Measurements from ENCODE around the gene SBK1.

SBK1 gene

DNA sequence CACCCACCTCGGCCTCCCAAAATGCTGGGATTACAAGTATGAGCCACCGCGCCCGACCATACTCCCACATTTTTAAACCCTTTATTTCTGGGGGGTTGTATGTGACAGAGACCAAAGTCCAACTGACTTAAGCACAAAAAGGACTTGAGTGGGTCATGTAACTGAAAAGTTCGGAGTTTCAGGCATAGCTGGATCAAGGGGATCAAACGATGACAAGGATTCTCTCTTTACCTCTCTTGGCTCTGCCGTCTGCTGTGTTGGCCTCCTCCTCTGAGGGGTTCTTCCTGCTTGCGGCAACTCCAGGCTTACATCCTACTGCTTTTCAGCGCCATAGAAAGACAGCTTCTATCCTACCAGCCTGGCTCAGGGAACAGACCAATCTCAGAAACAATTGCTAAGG lies 9.2 kb upstream of the SBK1 start:
- no peak for DNase-seq

DNA sequence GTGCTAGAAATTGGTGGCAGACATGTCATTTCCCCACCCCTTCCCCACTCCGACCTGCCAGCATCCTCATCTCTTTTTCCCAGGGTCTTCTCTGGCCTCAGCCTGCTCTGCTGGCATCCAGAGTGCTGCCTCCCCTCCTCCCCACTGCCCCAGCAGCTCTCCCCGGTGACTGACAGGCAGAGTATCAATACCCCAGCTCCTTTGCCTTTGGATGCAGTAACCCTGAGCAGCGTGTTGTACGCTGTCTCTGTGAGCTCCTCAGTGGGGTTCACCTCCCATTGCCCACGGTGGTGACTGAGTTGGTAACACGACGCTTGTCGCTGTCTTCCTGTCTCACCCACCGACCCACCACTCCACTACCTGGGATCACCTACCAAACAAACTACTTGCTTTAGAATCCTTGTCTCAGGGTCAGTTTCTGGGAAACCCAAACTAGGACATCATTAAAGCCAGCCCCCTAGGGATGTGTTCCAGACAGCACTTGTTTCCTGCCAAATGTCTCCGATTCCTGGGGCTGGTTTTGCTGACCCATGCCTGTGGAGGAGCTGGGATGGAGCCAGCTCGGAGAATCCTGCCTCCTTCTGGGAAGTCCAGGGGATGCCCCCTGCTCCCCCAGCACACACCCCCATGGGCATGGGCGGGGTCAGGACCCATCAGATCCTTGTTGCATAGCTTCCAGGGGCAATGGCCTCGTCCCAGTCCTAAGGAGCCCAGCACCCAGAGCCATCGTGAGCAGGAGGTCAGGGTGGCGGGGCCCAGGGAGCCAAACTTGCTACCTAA lies 8.3 kb upstream of the SBK1 start:
- DNase-seq: no peak

DNA sequence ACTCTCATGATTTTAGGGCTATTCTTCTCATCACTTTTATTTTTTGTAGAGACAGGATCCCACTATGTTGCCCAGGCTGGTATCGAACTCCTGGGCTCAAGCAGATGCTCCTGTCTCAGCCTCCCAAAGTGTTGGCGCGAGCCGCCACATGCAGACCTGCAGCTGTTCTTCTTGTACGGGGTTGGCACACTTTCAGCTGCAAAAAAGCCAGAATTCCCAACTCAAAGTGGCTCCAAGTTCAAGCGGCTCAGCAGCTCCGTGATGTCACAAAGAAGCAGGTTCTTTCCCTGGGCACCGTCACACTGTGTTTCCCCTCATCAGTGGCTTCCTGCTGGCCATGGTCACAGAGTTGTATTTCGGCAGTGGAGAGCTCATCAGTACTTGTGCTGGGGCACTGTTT lies 6.7 kb upstream of the SBK1 start:
- DNase-seq: no peak

DNA sequence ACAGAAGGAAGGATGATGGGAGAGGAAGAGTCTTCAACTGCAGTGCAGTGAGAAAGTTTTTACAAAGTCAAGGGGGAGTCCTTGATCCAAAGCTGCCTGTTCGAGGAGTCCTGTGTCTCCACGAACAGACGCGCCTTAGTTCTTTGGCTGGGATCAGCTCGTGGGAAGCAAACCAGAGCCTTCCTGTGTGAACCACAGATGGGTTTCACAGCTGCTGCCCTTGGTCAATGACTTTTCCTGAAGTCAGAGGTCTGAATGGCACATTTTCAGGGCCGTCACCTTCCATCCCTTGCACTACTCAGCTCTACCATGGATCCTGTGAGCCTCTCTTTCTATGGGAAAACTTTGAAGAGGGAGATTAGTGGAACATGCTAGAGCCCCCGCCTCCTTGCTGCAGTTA lies 4.2 kb upstream of the SBK1 start:
- no peak for DNase-seq

DNA sequence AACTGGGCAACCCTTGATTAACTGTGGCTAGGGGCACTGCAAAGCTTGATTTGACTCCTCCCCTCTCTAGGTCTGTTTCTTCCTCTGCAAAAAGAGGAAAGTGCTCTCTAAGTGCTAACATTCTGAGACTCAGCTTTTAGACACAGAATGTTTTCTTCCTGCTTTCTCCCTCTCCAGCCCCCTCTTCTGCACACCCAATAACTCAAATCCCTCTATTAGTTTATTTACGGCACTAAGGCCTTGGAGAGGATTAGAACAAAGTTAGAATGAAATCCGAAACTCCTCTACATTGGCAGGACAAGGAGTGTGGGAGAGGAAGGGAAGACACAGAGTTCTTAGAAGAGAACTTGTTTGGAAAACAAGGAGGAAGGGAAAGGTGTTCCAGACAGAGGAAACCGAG lies 3.3 kb upstream of the SBK1 start:
- no peak for DNase-seq

DNA sequence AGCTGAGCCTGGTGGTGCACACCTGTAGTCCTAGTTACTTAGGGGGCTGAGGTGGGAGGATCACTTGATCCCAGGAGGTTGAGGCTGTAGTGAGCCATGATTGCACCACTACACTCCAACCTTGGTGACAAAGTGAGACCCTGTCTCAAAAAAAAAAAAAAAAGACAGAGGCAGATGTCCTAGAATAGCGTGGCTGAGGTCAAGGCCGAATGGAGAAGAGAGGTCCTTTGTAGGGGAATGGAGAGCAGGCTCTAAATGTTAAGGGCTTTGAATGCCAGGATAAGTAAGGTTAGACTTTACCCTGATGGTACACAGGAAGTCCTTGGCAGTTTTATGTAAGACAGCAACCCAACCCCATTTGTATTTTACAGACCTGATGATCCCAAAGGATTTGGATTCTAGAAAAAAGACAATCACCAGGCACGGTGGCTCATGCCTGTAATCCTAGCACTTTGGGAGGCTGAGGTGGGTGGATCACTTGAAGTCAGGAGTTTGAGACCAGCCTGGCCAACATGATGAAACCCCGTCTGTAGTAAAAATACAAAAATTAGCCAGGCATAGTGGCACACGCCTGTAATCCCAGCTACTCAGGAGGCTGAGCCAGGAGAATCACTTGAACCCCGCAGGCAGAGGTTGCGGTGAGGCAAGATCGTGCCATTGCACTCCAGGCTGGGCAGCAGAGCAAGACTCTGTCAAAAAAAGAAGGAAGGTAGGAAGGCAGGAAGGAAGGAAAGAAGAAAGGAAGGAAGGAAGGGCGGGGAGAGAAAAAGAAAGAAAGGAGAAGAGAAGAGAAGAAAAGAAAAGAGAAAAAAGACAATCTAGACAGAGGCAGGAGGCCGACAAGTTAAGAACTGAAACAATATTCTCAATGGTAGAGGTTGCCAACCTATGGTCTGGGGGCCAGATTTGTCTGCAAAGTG lies 2.1 kb upstream of the SBK1 start:
- DNase-seq: no peak

DNA sequence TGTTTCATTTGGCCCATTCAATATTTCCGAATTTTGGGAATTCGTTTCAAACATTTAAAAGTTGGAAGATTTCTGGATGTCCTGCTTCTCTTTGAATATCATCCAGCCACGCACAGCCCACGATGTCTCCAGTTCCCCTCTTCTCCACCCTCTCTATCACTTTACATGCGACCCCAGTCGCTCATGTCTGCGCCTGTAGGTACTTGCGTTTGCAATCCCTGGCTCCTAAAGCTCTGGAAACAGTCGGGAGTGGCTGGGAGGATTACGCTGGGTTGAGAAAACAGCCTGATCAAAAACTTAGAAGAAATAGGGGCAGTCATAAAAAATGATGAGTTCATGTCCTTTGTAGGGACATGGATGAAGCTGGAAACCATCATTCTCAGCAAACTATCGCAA lies 1.5 kb upstream of the SBK1 start:
- DNase-seq: no peak

DNA sequence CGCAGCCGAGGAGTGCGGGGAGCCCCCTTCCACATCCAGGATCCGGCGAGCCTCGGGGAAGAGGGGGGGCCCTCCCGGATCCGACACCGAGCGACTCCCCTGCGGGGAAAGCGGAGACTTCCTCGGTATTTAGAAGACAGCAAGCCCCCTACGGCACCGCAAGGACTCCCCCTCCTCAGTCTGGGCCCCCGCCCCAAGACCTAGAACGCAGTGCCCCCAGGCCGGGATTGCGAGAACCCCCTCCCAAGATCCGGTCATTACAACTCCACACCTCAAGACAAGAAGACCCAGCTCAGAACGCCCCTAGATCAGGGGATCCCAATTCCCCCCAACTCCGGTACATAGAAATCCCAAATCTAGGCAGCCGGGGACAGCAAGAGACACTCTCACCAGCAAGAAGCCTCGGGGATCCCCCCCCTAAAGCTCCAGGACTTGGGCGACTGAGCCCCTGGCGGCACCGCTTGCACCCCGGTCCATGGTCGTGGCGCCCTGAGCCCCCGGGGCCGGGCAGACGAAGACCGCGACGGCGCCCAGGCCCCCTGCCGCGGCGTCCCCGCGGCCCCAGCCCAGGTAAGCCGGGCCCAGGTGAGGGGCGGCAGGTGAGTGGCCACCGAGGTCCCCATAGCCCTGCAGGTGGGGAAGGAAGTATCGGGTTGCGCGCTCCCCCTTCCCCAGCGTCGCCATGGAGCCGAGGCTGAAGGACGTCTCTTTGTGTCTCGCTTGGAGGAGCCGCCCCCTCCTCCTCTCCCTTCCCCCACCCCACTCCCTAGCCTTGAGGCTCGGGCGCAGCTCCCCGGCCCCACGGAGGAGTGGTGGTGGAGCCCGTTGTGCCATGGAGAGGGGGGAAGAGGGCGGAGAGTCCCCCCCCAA lies 641 bp downstream of the SBK1 start:
- no peak for DNase-seq

DNA sequence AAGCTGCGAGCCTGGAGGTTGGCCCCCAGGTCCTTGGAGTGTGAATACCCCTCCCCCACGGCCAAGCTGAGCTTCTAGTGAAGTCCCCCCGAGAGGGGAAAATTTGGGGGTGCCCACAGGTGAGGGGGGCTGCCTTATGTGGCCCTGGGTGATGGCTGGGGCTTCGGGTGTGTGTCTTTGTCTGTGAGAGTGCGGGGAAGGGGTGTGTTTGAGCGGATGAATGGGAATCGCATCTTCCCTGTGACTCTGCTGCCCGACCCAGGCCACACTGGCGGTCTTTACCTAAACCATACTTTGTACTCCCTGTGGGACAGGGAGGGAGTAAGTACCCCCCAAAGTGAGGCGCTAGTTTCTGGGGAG lies 1.3 kb downstream of the SBK1 start:
- DNase-seq: no peak

DNA sequence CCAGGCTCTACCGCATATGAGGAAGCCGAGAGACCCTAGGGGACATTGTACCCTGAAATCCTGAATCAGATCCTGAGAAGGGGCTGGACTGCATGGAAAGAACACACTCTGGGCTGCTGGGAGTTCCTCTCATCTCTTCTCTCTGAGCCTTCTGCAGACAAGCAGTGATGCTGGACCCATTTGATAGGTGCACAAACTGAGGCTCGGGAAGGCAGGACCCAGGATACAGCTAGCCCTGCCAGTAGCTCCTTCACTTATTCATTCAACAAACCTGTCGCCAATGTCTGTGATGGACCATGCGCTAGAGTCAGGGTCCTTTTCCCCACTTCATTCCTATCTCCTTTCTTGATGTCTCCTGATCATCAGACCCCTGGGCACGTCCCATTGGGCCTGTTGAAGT lies 1.9 kb downstream of the SBK1 start:
- DNase-seq: no peak

DNA sequence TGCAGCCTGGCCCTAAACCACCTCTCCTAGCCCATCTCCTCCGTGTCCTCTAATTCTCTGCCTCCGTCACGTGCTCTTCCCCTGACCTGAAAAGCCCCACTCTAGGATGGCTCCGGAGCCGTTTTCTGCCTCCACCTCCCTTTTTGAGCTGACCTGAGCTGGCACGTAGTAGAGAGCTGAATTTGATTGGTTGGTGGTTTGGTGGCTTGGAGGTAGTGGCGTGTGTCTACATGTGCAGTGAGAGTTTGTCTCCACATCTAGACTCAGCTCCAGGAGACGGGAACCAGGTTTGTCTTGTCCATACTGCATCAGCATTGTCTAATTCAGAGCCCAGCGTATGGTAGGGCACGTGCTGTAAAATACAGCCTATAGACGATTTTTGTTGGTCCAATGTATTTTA lies 3.0 kb downstream of the SBK1 start:
- no peak for DNase-seq

DNA sequence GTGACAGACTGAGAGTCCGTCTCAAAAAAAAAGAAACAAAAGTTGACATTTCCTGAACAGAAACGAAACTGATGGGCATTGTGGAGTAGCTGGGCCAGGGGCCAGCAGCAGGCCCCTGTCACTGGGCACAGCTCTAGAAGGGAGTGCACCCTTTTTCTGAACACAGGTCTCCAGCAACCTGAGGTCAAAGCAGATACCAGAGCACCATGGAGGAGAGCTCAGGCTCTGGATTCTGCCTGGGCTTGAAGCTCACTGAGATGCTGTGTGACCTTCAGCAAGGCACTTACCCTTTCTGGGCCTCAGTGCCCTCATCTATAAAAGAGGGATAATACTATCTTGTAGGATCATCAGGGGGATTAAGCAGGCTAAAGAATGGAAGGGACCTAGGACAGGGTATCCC lies 5.0 kb downstream of the SBK1 start:
- no peak for DNase-seq

DNA sequence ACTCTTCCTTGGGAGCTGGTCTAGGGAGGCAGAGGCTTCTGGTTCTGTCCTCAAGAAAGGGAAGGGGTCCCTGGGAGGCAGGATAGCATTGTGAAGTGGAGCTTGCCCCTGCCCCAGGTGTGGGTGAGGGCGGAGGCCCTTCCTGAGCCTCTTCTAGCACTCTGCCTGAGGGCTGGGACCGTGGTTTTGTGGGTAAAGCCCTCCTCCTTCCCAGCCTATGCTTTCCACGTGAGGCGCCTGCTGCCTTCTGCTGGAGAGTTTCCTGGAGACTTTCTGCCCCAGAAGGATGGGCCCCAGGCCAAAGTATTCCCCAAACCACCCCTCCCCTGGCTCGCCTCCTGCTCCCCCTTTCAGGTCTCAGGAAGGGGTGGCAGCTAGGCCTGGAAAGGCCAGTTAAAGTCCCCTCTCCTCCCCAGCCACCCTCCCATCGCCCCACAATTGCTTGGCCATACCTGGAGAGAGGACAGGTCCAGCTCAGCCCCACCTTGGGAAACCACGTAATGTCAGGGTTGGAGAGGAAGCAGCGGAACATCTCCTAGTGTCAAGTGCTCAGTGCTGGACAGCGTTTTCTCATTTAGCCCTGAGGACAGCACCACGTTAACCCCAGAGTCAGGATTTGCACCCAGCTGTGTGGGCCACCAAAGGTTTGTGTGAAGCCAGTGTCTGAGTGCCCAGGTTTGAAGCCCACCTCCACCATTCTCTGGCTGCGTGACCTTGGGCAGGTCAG lies 5.6 kb downstream of the SBK1 start:
- DNase-seq: no peak

DNA sequence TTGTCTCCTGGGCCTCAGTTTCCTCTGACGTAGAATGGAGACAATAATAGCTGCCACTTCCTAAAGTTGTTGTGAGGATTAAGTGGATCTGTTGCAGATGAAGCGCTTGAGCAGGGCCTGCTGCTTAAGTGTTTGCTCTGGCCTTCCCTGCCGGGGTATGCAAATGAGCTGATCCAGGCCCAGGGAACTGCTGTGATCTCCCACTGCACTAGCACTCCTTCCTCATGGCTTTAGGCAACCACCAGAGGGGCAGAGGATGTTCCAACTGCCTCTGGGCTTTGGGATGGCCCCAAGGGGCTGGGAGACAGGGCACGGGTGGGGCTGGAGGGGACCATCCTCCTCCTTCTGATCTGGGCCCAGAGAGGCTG lies 6.2 kb downstream of the SBK1 start:
- no peak for DNase-seq

DNA sequence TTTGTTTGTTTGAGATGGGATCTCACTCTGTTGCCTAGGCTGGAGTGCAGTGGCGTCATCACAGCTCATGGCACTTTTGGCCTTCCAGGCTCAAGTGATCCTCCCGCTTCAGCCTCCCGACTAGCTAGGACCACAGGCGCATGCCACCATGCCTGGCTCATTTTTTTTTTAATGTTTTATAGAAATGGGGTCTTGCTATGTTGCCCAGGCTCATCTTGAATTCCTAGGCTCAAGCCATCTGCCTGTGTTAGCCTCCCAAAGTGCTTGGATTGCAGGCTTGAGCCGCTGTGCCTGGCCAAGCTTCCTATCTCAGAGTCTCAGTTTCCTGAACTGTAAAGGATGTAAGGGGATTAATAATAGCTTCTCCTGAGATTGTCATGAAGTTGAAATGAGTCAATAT lies 8.0 kb downstream of the SBK1 start:
- no peak for DNase-seq

DNA sequence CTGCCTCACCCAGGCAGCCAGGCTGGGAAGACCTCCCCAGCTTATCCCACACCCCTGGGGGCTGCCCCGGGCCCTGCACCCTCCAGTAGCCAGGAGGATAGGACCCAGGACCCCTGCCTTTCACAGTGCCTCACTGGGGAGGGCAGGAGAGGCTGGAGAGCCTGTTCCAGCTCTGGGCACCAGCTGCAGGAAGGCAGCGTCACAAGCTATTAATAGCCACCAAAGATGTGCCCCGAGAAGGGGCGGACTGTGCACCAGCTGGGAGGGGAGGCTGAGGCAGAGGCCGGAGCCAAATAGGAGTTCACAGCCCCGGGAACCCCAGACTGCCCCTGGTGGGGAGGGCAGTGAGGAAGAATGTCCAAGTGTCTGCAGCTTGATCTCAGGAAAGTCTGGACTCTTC lies 8.8 kb downstream of the SBK1 start:
- no peak for DNase-seq

DNA sequence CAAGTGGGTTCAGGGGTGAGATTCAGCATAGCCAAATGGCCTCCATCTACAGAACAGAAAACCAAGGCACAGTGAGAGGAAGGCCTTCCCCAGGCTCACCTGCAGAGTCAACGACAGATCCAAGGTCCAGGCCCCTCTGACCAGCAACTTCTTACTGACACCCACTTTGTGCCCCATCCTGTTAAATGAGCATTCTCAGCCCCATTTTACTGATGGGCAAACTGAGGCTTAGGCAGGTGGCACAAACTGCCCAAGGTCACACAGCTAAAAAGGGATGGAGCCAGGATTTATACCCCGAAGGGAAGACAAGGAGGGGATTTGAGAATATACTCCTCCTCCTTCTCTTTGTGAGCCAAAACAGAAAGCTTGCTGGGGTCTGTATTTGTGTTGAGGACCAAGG lies 9.3 kb downstream of the SBK1 start:
- no peak for DNase-seq

DNA sequence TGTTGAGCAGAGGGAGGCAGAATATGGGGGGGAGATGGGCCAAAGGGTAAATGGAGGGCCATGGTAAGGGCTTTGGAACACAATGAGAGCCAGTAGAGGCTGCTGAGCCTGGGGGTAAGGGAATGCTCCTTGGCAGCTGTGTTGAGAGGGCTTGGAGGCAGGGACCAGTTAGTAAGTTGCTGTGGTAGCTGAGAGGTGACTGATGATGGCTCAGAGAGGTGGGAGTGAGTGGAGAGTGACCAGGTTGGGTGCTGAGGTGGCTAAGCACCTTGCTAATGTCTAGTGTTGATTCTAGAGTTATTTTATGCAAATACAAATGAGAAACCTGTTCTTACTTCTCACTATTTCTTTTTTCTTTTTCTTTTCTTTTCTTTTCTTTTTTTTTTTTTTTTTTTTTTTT lies 10.8 kb downstream of the SBK1 start:
- no peak for DNase-seq

DNA sequence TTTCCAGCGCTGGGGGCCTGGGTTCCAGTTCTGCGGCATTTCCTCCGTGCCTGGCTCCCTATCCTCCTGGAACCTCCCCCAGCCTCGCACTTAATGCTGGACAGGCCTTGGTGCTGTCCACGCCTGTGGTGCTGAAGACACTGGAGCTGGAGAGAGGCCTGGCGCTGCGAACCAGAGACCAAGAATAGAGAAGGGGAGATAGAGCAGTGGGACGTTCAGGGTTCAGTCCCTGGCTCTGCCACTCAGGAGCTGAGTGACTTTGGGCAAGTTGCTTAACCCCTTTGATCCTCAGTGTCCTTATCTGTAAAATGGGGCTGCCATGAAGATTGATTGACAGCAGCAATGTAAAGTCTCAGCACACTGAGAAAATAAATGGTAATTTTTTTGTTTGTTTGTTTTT lies 11.9 kb downstream of the SBK1 start:
- no peak for DNase-seq

DNA sequence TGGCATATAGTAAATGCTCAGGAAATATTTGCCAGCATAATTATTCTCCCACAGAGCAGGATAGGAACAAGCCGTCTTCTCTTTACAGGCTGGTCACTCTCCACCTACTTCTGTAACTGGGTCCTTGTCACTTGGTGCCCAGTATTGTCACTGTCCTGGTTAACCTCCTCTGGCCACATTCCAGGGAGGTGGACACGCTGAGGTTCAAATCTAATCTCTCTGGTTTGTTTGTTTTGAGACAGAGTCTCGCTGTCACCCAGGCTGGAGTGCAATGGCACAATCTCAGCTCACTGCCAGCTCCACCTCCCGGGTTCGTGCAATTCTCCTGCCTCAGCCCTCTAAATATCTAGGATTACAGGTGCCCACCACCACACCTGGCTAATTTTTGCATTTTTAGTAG lies 15.6 kb downstream of the SBK1 start:
- no peak for DNase-seq

DNA sequence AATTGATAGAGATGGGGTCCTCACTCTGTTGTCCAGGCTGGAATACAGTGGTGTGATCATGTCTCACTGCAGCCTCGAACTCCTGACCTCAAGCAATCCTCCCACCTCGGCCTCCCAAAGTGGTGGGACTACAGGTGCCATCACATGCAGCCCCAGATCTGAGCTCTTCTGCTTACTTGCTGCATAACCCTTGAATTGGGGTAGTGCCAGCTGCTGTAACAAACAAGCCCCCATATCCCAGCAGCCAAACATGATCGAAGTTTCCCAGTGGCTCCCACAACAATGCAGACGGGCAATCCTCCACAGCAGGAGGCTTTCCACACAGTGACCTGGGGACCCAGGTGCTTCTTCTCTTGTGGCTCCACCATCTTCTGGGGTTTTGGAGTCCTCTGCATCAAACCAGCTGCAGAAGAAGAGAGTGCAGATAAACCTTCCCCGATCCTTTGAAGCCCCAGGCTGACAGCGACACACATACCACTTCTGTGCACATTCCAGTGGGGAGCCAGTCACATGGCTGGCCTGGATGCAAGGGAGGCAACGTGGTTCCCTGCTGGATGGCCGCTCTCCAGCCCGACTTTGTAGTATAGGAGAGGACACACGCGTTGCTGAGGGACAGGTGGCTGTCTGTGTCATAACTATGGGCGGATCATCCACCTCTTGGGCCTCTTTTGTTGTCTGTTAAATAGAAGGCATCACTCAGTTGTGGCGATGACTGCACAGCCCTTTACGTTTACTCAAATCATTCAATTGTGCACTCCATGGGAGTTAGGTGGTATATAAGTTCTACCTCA lies 16.7 kb downstream of the SBK1 start:
- no peak for DNase-seq

DNA sequence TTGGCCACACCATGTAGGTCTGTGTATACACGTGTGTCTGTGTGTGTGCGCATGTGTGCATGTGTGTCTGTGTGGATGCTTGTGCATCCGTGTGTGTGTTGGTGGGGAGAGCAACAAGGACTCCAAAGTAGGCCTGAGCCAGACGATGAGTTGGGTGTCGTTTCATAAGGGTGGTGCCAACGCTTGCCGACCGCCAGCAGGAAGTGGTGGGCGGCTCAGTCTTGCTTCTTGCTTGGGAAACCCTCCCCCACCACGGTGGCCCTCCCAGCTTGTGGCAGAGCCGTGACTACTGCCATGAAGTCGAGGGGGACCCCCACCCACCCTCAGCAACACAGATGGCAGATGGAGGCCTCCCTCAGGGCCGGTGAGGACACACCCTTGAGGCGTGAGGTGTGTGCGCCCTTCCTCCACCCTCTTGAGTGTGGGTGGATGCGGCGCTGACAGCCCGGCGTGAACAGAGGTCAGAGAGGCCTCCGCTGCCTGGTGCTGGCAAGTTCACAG lies 17.5 kb downstream of the SBK1 start:
- no peak for DNase-seq
